CD14-positive monocyte (primary cell): ENCODE data around the gene MSLN. TPM values are rescaled to one million over a fixed set of nuclear protein-coding genes. Genes with fewer than 3 reads are reported as not detected.
A peak's percentile ranks its signal among the peaks of the same experiment; 100 is the strongest.

Experiments
- DNase-seq, 3 donors: peaks; one replicate each; pipeline ENCODE4 v3.0.0-alpha.2; 2011 to 2022
- H2AFZ ChIP-seq: 2 replicates; pipeline ENCODE4 v1.6.0; 2012; ENCODE audit warnings: mild to moderate bottlenecking, low read depth, low read length, inconsistent platforms; ENCODE audit not compliant: insufficient read depth, poor library complexity, severe bottlenecking
- H3K27ac ChIP-seq, 2 donors: 1 replicate in 1 of 2; 2 replicates in 1 of 2; pipeline ENCODE4 v1.5.1; 2012 to 2013; ENCODE audit warnings: low read length in 2 of 2, control low read depth in 1 of 2, inconsistent platforms in 1 of 2, low read depth in 1 of 2, mild to moderate bottlenecking in 1 of 2
- H3K27me3 ChIP-seq, 2 donors: one replicate each; pipeline versions ENCODE4 v1.6.0 to v1.6.1; 2011 to 2013; ENCODE audit warnings: low read length in 2 of 2; ENCODE audit not compliant: control insufficient read depth in 2 of 2, insufficient read depth in 2 of 2
- H3K36me3 ChIP-seq, 2 donors: replicated peaks in 1 of 2; 1 replicate in 1 of 2; 2 replicates in 1 of 2; pipeline versions ENCODE4 v1.5.1 to v1.6.1; 2012 to 2013; ENCODE audit warnings: low read length in 2 of 2, control low read depth in 1 of 2, inconsistent platforms in 1 of 2, mild to moderate bottlenecking in 1 of 2; ENCODE audit not compliant: insufficient read depth in 2 of 2, control insufficient read depth in 1 of 2
- H3K4me1 ChIP-seq, 2 donors: 1 replicate in 1 of 2; 2 replicates in 1 of 2; pipeline versions ENCODE4 v1.5.1 to v1.6.1; 2012 to 2013; ENCODE audit warnings: low read length in 2 of 2, control low read depth in 1 of 2, inconsistent platforms in 1 of 2, mild to moderate bottlenecking in 1 of 2, moderate library complexity in 1 of 2; ENCODE audit not compliant: insufficient read depth in 2 of 2, control insufficient read depth in 1 of 2
- H3K4me2 ChIP-seq: replicated peaks from 2 replicates; pipeline ENCODE3; 2012; ENCODE audit warnings: low read length, moderate library complexity, mild to moderate bottlenecking; ENCODE audit not compliant: poor library complexity, severe bottlenecking; ENCODE audit errors: extremely low read depth
- H3K4me3 ChIP-seq, 3 experiments: fragments of 200-600 bp in 1 of 3; sonication (generic) in 1 of 3; replicated peaks in 1 of 3; 1 replicate in 2 of 3; 2 replicates in 1 of 3; pipeline ENCODE4 v1.5.1; 2011 to 2013; ENCODE audit warnings: low read length in 3 of 3, mild to moderate bottlenecking in 3 of 3, control low read depth in 2 of 3, low read depth in 2 of 3, inconsistent platforms in 1 of 3, moderate library complexity in 1 of 3
- H3K79me2 ChIP-seq: 2 replicates; pipeline ENCODE4 v1.6.0; 2012; ENCODE audit warnings: mild to moderate bottlenecking, control low read depth, inconsistent platforms, low read length, moderate library complexity; ENCODE audit not compliant: insufficient read depth
- H3K9ac ChIP-seq: 2 replicates; pipeline ENCODE4 v1.6.0; 2017; ENCODE audit warnings: low read length, mild to moderate bottlenecking; ENCODE audit not compliant: insufficient read depth, poor library complexity, severe bottlenecking
- H3K9me3 ChIP-seq, 2 donors: replicated peaks in 1 of 2; 1 replicate in 1 of 2; 2 replicates in 1 of 2; pipeline versions ENCODE4 v1.5.1 to v1.6.1; 2012 to 2013; ENCODE audit warnings: low read length in 2 of 2, control low read depth in 1 of 2; ENCODE audit not compliant: control insufficient read depth in 1 of 2, insufficient read depth in 1 of 2
- H4K20me1 ChIP-seq: 2 replicates; pipeline ENCODE4 v1.6.0; 2012; ENCODE audit warnings: mild to moderate bottlenecking, low read length, control low read depth, moderate library complexity; ENCODE audit not compliant: insufficient read depth
- H3K27ac Mint-ChIP-seq, 7 donors: one replicate each; pipeline ENCODE4 v1.8.0; 2020; ENCODE audit warnings: mild to moderate bottlenecking in 7 of 7, mixed read lengths in 7 of 7, moderate library complexity in 6 of 7, inconsistent platforms in 2 of 7
- H3K27me3 Mint-ChIP-seq, 3 donors: one replicate each; pipeline ENCODE4 v1.8.0; 2021 to 2022; ENCODE audit warnings: low read depth in 3 of 3, mild to moderate bottlenecking in 3 of 3, mixed read lengths in 3 of 3, moderate library complexity in 3 of 3, inconsistent platforms in 1 of 3
- H3K36me3 Mint-ChIP-seq, 2 donors: one replicate each; pipeline ENCODE4 v1.8.0; 2020; ENCODE audit warnings: mixed read lengths in 2 of 2, inconsistent platforms in 1 of 2, mild to moderate bottlenecking in 1 of 2
- H3K4me1 Mint-ChIP-seq: one replicate; pipeline ENCODE4 v1.8.0; 2020; ENCODE audit warnings: mild to moderate bottlenecking, mixed read lengths
- H3K4me3 Mint-ChIP-seq, 2 donors: one replicate each; pipeline ENCODE4 v1.8.0; 2020; ENCODE audit warnings: mild to moderate bottlenecking in 2 of 2, mixed read lengths in 2 of 2, moderate library complexity in 1 of 2
- H3K9me3 Mint-ChIP-seq, 7 donors: one replicate each; pipeline ENCODE4 v1.8.0; 2020 to 2022; ENCODE audit warnings: mixed read lengths in 7 of 7, mild to moderate bottlenecking in 6 of 7, moderate library complexity in 6 of 7, inconsistent platforms in 2 of 7
- WGBS: methylation state at CpG from one replicate; pipeline ENCODE4 v1.1.5; 2013; ENCODE audit warnings: missing lambda C conversion rate; ENCODE audit not compliant: insufficient coverage; 5-methylcytosine and 5-hydroxymethylcytosine counted together
- intact Hi-C, 2 donors: fragments of 100-400 bp; cut with micrococcal nuclease; formaldehyde crosslinking; loops; one replicate each; pipeline versions ENCODE4 v1.15.0 to v1.15.1; 2023
- polyA plus RNA-seq, 3 donors: library from polyadenylated mRNA; depleted of rRNA in 1 of 3; unstranded in 2 of 3; stranded (reverse) in 1 of 3; fragments of 300-500 nt in 2 of 3; fragments of >200 nt in 1 of 3; fragmentation: Illumina TruSeq in 2 of 3; gene quantifications; 1 replicate in 2 of 3; 2 replicates in 1 of 3; pipeline ENCODE4 v1.2.3, GENCODE V29; 2012 to 2021
- TF ChIP-seq, protein P1 (sequence below): fragments of 200-600 bp; IDR thresholded peaks from one replicate; pipeline ENCODE4 v1.8.0; 2022; ENCODE audit warnings: antibody characterized with exemption, mild to moderate bottlenecking

Gene MSLN
- polyA plus RNA-seq, 3 donors, result 0.07 to 0.29 TPM; not detected in 1

GRCh38 chr16:714079-714478 lies 46.5 kb upstream of the MSLN start:
- Histone ChIP-seq H3K9ac (no peak overlapping the region), H3K27ac (no peak overlapping the region), H3K4me2 (no peak overlapping the region), H2AFZ (no peak overlapping the region), H3K4me3 (no peak overlapping the region), H3K4me1 (peaks cover 12 to 22% of the 10 kb centered on the region in 2 donors), H3K79me2 (no peaks in the 10 kb centered on the region), H3K36me3 (no peaks in the 10 kb centered on the region), H4K20me1 (no peaks in the 10 kb centered on the region), H3K27me3 (peaks cover 11 to 72% of the 10 kb centered on the region in 2 donors), H3K9me3 (peaks cover 4 to 9% of the 10 kb centered on the region in 2 donors)
- no peak for DNase-seq
- peaks cover 0 to 3% of the 10 kb centered on the region in 2 donors for H3K36me3 Mint-ChIP-seq
- TF ChIP-seq, protein P1, sequence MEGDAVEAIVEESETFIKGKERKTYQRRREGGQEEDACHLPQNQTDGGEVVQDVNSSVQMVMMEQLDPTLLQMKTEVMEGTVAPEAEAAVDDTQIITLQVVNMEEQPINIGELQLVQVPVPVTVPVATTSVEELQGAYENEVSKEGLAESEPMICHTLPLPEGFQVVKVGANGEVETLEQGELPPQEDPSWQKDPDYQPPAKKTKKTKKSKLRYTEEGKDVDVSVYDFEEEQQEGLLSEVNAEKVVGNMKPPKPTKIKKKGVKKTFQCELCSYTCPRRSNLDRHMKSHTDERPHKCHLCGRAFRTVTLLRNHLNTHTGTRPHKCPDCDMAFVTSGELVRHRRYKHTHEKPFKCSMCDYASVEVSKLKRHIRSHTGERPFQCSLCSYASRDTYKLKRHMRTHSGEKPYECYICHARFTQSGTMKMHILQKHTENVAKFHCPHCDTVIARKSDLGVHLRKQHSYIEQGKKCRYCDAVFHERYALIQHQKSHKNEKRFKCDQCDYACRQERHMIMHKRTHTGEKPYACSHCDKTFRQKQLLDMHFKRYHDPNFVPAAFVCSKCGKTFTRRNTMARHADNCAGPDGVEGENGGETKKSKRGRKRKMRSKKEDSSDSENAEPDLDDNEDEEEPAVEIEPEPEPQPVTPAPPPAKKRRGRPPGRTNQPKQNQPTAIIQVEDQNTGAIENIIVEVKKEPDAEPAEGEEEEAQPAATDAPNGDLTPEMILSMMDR, result no peak
- H3K9me3 Mint-ChIP-seq, result peaks cover 0 to 7% (median 0%) of the 10 kb centered on the region in 7 donors
- H3K27ac Mint-ChIP-seq, result no peak overlapping the region
- peaks cover 43 to 75% (median 58%) of the 10 kb centered on the region in 3 donors for H3K27me3 Mint-ChIP-seq
- H3K4me3 Mint-ChIP-seq, result peak overlapping the region in 1 of 2 donors; percentile 67
- 55% methylated on average over 11 of the region's 11 CpGs for WGBS
- peaks cover 8% of the 10 kb centered on the region for H3K4me1 Mint-ChIP-seq
- intact Hi-C loops, result no loop called here

GRCh38 chr16:714558-715476 lies 45.7 kb upstream of the MSLN start, which contains the start of gene METRN:
TSS of gene METRN (plus strand) at chr16:715118. CDS start at chr16:715290, 172 bp downstream.
- peak within 1 kb of the TSS; percentile 74 for H2AFZ ChIP-seq
- Mint-ChIP-seq H3K36me3 (peaks cover 0 to 3% of the 10 kb centered on the region in 2 donors), H3K9me3 (peaks cover 0 to 7% (median 0%) of the 10 kb centered on the region in 7 donors), H3K27me3 (peaks cover 45 to 75% (median 59%) of the 10 kb centered on the region in 3 donors), H3K27ac (no peak within 1 kb of the TSS), H3K4me1 (peaks cover 9% of the 10 kb centered on the region), H3K4me3 (peak within 1 kb of the TSS; percentile 64 to 83)
- H3K36me3 ChIP-seq, result no peaks in the 10 kb centered on the region
- H3K27me3 ChIP-seq, result peaks cover 11 to 72% of the 10 kb centered on the region in 2 donors
- H3K4me2 ChIP-seq, result peak within 1 kb of the TSS; percentile 84
- no peaks in the 10 kb centered on the region for H3K79me2 ChIP-seq
- WGBS, result 4% methylated on average over 106 of the region's 108 CpGs
- no peaks in the 10 kb centered on the region for H4K20me1 ChIP-seq
- intact Hi-C loops, result no loop called here
- peak; percentile 76 to 83 (median 80) for DNase-seq
- H3K27ac ChIP-seq, result no peak within 1 kb of the TSS
- TF ChIP-seq, protein P1, result no peak
- H3K9me3 ChIP-seq, result peaks cover 4 to 9% of the 10 kb centered on the region in 2 donors
- H3K9ac ChIP-seq, result peak within 1 kb of the TSS; percentile 4
- H3K4me3 ChIP-seq, result peak within 1 kb of the TSS in 1 of 3 experiments; percentile 71
- peaks cover 14 to 24% of the 10 kb centered on the region in 2 donors for H3K4me1 ChIP-seq
